Neural progenitor cell (in vitro differentiated cells): ENCODE measurements around the gene ZBTB12. TPM values are rescaled to one million over a fixed set of nuclear protein-coding genes. Genes with fewer than 3 reads are reported as not detected.

ENCODE experiments used
- DNase-seq: peaks from one replicate; pipeline ENCODE4 v3.0.0-alpha.2; 2016; ENCODE audit warnings: low spot score
- H2AFZ ChIP-seq: fragments of 200-600 bp; sonication (generic); replicated peaks from 2 replicates; pipeline ENCODE4 v1.6.1; 2016; ENCODE audit warnings: antibody characterized with exemption
- H3F3A ChIP-seq: fragments of 200-600 bp; sonication (generic); 2 replicates; pipeline ENCODE4 v1.6.1; 2016; ENCODE audit warnings: antibody characterized with exemption, low read depth
- H3K27ac ChIP-seq: fragments of 200-600 bp; sonication (generic); 2 replicates; pipeline ENCODE4 v1.5.1; 2016; ENCODE audit warnings: mild to moderate bottlenecking
- H3K27me3 ChIP-seq: fragments of 200-600 bp; sonication (generic); 2 replicates; pipeline ENCODE4 v1.6.1; 2016; ENCODE audit warnings: mild to moderate bottlenecking, moderate library complexity
- H3K36me3 ChIP-seq: fragments of 200-600 bp; sonication (generic); 2 replicates; pipeline ENCODE4 v1.5.1; 2016
- H3K4me1 ChIP-seq: fragments of 200-600 bp; sonication (generic); 2 replicates; pipeline ENCODE4 v1.6.1; 2016; ENCODE audit warnings: mixed run types
- H3K4me2 ChIP-seq: fragments of 200-600 bp; sonication (generic); 2 replicates; pipeline ENCODE4 v1.6.1; 2016
- H3K4me3 ChIP-seq: fragments of 200-600 bp; sonication (generic); 2 replicates; pipeline ENCODE4 v1.5.1; 2016
- H3K79me2 ChIP-seq: fragments of 200-600 bp; sonication (generic); 2 replicates; pipeline ENCODE4 v1.6.1; 2016; ENCODE audit warnings: low read depth
- H3K9ac ChIP-seq: fragments of 200-600 bp; sonication (generic); 2 replicates; pipeline ENCODE4 v1.6.1; 2016
- H3K9me3 ChIP-seq: fragments of 200-600 bp; sonication (generic); 2 replicates; pipeline ENCODE4 v1.5.1; 2016; ENCODE audit warnings: low read depth
- H4K20me1 ChIP-seq: fragments of 200-600 bp; sonication (generic); 2 replicates; pipeline ENCODE4 v1.6.1; 2016; ENCODE audit warnings: low read depth
- H3K27ac Mint-ChIP-seq: 3 replicates; pipeline ENCODE4 v1.8.0; 2021; ENCODE audit warnings: mixed read lengths
- H3K27me3 Mint-ChIP-seq: 2 replicates; pipeline ENCODE4 v1.8.0; 2022; ENCODE audit warnings: low read depth, mild to moderate bottlenecking, inconsistent platforms, moderate library complexity, mixed read lengths; ENCODE audit not compliant: insufficient read depth
- H3K36me3 Mint-ChIP-seq: 3 replicates; pipeline ENCODE4 v1.8.0; 2021; ENCODE audit warnings: mixed read lengths
- H3K4me1 Mint-ChIP-seq: 3 replicates; pipeline ENCODE4 v1.8.0; 2021; ENCODE audit warnings: mixed read lengths
- H3K4me3 Mint-ChIP-seq: 3 replicates; pipeline ENCODE4 v1.8.0; 2021; ENCODE audit warnings: mild to moderate bottlenecking, moderate library complexity, mixed read lengths
- H3K9me3 Mint-ChIP-seq: 3 replicates; pipeline ENCODE4 v1.8.0; 2020; ENCODE audit warnings: mixed read lengths
- EZH2 ChIP-seq: fragments of 200-600 bp; sonication (generic); IDR thresholded peaks from 2 replicates; pipeline ENCODE4 v1.6.1; 2017; ENCODE audit warnings: antibody characterized with exemption, mild to moderate bottlenecking, moderate library complexity
- EZH2phosphoT487 ChIP-seq: fragments of 200-600 bp; sonication (generic); IDR thresholded peaks from 2 replicates; pipeline ENCODE4 v1.6.1; 2017; ENCODE audit warnings: antibody characterized with exemption
- total RNA-seq: library from RNA; depleted of rRNA; stranded (reverse); fragments of >200 nt; gene quantifications from 2 replicates; pipeline ENCODE4 v1.2.3, GENCODE V29; 2015; ENCODE audit warnings: low replicate concordance
- TF ChIP-seq, protein P1 (sequence below): fragments of 200-600 bp; sonication (generic); IDR thresholded peaks from 2 replicates; pipeline ENCODE4 v1.5.1; 2017; ENCODE audit warnings: antibody characterized with exemption, mild to moderate bottlenecking

ZBTB12 gene
- total RNA-seq, 1 donor from 2014 or later = 8.4 TPM

- Histone ChIP-seq H3K4me1 (peaks cover 35% of the 10 kb centered on the region), H3K27me3 (no peaks in the 10 kb centered on the region), H3K79me2 (peaks cover 27% of the 10 kb centered on the region), H3K9ac (no peak overlapping the region), H3K9me3 (no peaks in the 10 kb centered on the region), H2AFZ (no peak overlapping the region), H3K27ac (no peak overlapping the region), H3K4me3 (no peak overlapping the region), H4K20me1 (peaks cover 16% of the 10 kb centered on the region), H3K36me3 (no peaks in the 10 kb centered on the region), H3K4me2 (no peak overlapping the region), H3F3A (peaks cover 46% of the 10 kb centered on the region)
- Mint-ChIP-seq H3K27ac (no peak overlapping the region), H3K9me3 (no peaks in the 10 kb centered on the region), H3K4me1 (peaks cover 25% of the 10 kb centered on the region), H3K36me3 (peaks cover 2% of the 10 kb centered on the region), H3K4me3 (no peak overlapping the region), H3K27me3 (peaks cover 4% of the 10 kb centered on the region)
- no peak for TF ChIP-seq EZH2
- TF ChIP-seq EZH2phosphoT487 = no peak
- TF ChIP-seq, protein P1, sequence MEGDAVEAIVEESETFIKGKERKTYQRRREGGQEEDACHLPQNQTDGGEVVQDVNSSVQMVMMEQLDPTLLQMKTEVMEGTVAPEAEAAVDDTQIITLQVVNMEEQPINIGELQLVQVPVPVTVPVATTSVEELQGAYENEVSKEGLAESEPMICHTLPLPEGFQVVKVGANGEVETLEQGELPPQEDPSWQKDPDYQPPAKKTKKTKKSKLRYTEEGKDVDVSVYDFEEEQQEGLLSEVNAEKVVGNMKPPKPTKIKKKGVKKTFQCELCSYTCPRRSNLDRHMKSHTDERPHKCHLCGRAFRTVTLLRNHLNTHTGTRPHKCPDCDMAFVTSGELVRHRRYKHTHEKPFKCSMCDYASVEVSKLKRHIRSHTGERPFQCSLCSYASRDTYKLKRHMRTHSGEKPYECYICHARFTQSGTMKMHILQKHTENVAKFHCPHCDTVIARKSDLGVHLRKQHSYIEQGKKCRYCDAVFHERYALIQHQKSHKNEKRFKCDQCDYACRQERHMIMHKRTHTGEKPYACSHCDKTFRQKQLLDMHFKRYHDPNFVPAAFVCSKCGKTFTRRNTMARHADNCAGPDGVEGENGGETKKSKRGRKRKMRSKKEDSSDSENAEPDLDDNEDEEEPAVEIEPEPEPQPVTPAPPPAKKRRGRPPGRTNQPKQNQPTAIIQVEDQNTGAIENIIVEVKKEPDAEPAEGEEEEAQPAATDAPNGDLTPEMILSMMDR = no peak
- DNase-seq = no peak
Measured at GRCh38 chr6:31903957-31904356, 2.1 kb upstream of the ZBTB12 start.

GRCh38 chr6:31901415-31901952, 402 bp downstream of the ZBTB12 start:
- Histone ChIP-seq H3K36me3 (no peaks in the 10 kb centered on the region), H3K4me1 (peaks cover 33% of the 10 kb centered on the region), H3K79me2 (peaks cover 49% of the 10 kb centered on the region), H2AFZ (no peak overlapping the region), H3K9ac (peak overlapping the region; percentile 45), H3K27me3 (no peaks in the 10 kb centered on the region), H3F3A (peaks cover 52% of the 10 kb centered on the region), H3K4me3 (peak overlapping the region; percentile 75), H3K27ac (peak overlapping the region; percentile 58), H3K4me2 (peak overlapping the region; percentile 95), H4K20me1 (peaks cover 25% of the 10 kb centered on the region), H3K9me3 (no peaks in the 10 kb centered on the region)
- peaks cover 2% of the 10 kb centered on the region for H3K36me3 Mint-ChIP-seq
- H3K4me3 Mint-ChIP-seq = peak overlapping the region; percentile 86
- H3K27me3 Mint-ChIP-seq = peaks cover 2% of the 10 kb centered on the region
- TF ChIP-seq, protein P1 = no peak
- TF ChIP-seq EZH2 (no peak), EZH2phosphoT487 (no peak)
- peak; percentile 68 for DNase-seq
- H3K27ac Mint-ChIP-seq = no peak overlapping the region
- H3K4me1 Mint-ChIP-seq = peaks cover 36% of the 10 kb centered on the region
- no peaks in the 10 kb centered on the region for H3K9me3 Mint-ChIP-seq

- peak overlapping the region; percentile 95 for H3K4me2 ChIP-seq
- H3K27ac ChIP-seq = peak overlapping the region; percentile 58
- H3K9me3 Mint-ChIP-seq = no peaks in the 10 kb centered on the region
- TF ChIP-seq EZH2phosphoT487 (no peak), EZH2 (no peak)
- TF ChIP-seq, protein P1 = no peak
- no peaks in the 10 kb centered on the region for H3K27me3 ChIP-seq
- H3K4me3 Mint-ChIP-seq = peak overlapping the region; percentile 86
- H3K27me3 Mint-ChIP-seq = peaks cover 1% of the 10 kb centered on the region
- H3K4me1 ChIP-seq = peaks cover 32% of the 10 kb centered on the region
- peaks cover 36% of the 10 kb centered on the region for H3K4me1 Mint-ChIP-seq
- H3K27ac Mint-ChIP-seq = no peak overlapping the region
- peak overlapping the region; percentile 75 for H3K4me3 ChIP-seq
- peaks cover 2% of the 10 kb centered on the region for H3K36me3 Mint-ChIP-seq
- H3K79me2 ChIP-seq = peaks cover 55% of the 10 kb centered on the region
- no peaks in the 10 kb centered on the region for H3K9me3 ChIP-seq
- peaks cover 30% of the 10 kb centered on the region for H4K20me1 ChIP-seq
- peak; percentile 29 for DNase-seq
- peaks cover 52% of the 10 kb centered on the region for H3F3A ChIP-seq
- no peak overlapping the region for H2AFZ ChIP-seq
- peaks cover 1% of the 10 kb centered on the region for H3K36me3 ChIP-seq
- H3K9ac ChIP-seq = peak overlapping the region; percentile 45
Measured at GRCh38 chr6:31900917-31901414, 920 bp downstream of the ZBTB12 start.
